SU-DHL-6 (cell line): ENCODE results near the gene HOXB6.

ENCODE experiments used
- CTCF ChIP-seq: fragments of 200-600 bp; sonication (generic); IDR thresholded peaks from one replicate; pipeline ENCODE4 v1.5.1; 2017; ENCODE audit warnings: antibody characterized with exemption, mild to moderate bottlenecking, low read length, moderate library complexity; ENCODE audit not compliant: insufficient read depth, poor library complexity, severe bottlenecking
- EZH2phosphoT487 ChIP-seq: fragments of 200-600 bp; sonication (generic), shearing (Covaris generic); conservative IDR thresholded peaks from 2 replicates; pipeline ENCODE4 v1.6.1; 2018; ENCODE audit warnings: mild to moderate bottlenecking, antibody characterized with exemption, low read length, moderate library complexity, mixed read lengths

GRCh38 chr17:48641541-48642058 is 36.8 kb upstream of the HOXB6 start:
- TF ChIP-seq CTCF (no peak), EZH2phosphoT487 (no peak)
